ENCODE data around the gene PPP2R5C.
"Not testable (repeated sequence)": the region's sequence is repeated elsewhere in the genome, so short reads cannot be mapped to it uniquely, and the experiment has no call there.

- TF ChIP-seq, protein P1, sequence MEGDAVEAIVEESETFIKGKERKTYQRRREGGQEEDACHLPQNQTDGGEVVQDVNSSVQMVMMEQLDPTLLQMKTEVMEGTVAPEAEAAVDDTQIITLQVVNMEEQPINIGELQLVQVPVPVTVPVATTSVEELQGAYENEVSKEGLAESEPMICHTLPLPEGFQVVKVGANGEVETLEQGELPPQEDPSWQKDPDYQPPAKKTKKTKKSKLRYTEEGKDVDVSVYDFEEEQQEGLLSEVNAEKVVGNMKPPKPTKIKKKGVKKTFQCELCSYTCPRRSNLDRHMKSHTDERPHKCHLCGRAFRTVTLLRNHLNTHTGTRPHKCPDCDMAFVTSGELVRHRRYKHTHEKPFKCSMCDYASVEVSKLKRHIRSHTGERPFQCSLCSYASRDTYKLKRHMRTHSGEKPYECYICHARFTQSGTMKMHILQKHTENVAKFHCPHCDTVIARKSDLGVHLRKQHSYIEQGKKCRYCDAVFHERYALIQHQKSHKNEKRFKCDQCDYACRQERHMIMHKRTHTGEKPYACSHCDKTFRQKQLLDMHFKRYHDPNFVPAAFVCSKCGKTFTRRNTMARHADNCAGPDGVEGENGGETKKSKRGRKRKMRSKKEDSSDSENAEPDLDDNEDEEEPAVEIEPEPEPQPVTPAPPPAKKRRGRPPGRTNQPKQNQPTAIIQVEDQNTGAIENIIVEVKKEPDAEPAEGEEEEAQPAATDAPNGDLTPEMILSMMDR (tag by site-specific recombination; IDR thresholded peaks at IDR 0.05) = not testable (repeated sequence)
- TF ChIP-seq SP2 (tag by site-specific recombination; IDR thresholded peaks at IDR 0.05); PRDM10 (tag by site-specific recombination; IDR thresholded peaks at IDR 0.05); ZNF10 (tag by site-specific recombination; IDR thresholded peaks at IDR 0.05); ZNF558 (tag by site-specific recombination; IDR thresholded peaks at IDR 0.05); HOXD13 (CRISPR knock-in tag; IDR thresholded peaks at IDR 0.05; ENCODE audit: borderline replicate concordance); ZNF350 (tag by site-specific recombination; IDR thresholded peaks at IDR 0.05); ZBTB17 (tag by site-specific recombination; IDR thresholded peaks at IDR 0.05): not testable (repeated sequence)
These were observed 48.4 kb upstream of the PPP2R5C start for GRCh38 chr14:101713091-101713490.

Data from HEK293 (cell line).